Lower lobe of right lung (tissue), 2 donors: ENCODE measurements around the gene EPN2. TPM values are rescaled to one million over a fixed set of nuclear protein-coding genes. Genes with fewer than 3 reads are reported as not detected.

Experiments
- ATAC-seq, 2 donors: fragments of 200-7000 bp; cut with Tn5 transposase; one replicate each; pipeline ENCODE4 v1.9.1; 2020 to 2022; ENCODE audit warnings: mild to moderate bottlenecking in 2 of 2, moderate library complexity in 2 of 2
- DNase-seq: peaks from one replicate; pipeline ENCODE4 v3.0.0-alpha.2; 2020
- H3K27ac ChIP-seq: fragments of 200-600 bp; one replicate; pipeline ENCODE4 v1.8.0; 2022
- H3K27me3 ChIP-seq: fragments of 200-600 bp; one replicate; pipeline ENCODE4 v1.8.0; 2022; ENCODE audit warnings: low read depth
- H3K36me3 ChIP-seq: fragments of 200-600 bp; one replicate; pipeline ENCODE4 v1.8.0; 2022; ENCODE audit warnings: mild to moderate bottlenecking
- H3K4me1 ChIP-seq: fragments of 200-600 bp; one replicate; pipeline ENCODE4 v1.8.0; 2022
- H3K4me3 ChIP-seq: fragments of 200-600 bp; one replicate; pipeline ENCODE4 v1.8.0; 2022; ENCODE audit warnings: mild to moderate bottlenecking
- H3K9me3 ChIP-seq: fragments of 200-600 bp; one replicate; pipeline ENCODE4 v1.8.0; 2022
- CTCF ChIP-seq: fragments of 200-600 bp; IDR thresholded peaks from one replicate; pipeline ENCODE4 v1.8.0; 2022; ENCODE audit warnings: antibody characterized with exemption, mild to moderate bottlenecking
- intact Hi-C: fragments of 100-400 bp; cut with DNase I; formaldehyde crosslinking; loops from one replicate; pipeline ENCODE4 v1.11.0; 2022
- total RNA-seq: library from RNA; stranded (reverse); fragmentation: NEBNext Ultra II Directional; extraction: Animal tissue kit (Norgen Biotek cat#: 25700); gene quantifications from one replicate; pipeline ENCODE4 v1.2.1, GENCODE V29; 2021
- donor health status: DM: no; HTN: yes; CAD: no; lungs with severe emphysema.

Gene EPN2
- total RNA-seq, 1 donor from 2014 or later, result 66.2 TPM

DNA sequence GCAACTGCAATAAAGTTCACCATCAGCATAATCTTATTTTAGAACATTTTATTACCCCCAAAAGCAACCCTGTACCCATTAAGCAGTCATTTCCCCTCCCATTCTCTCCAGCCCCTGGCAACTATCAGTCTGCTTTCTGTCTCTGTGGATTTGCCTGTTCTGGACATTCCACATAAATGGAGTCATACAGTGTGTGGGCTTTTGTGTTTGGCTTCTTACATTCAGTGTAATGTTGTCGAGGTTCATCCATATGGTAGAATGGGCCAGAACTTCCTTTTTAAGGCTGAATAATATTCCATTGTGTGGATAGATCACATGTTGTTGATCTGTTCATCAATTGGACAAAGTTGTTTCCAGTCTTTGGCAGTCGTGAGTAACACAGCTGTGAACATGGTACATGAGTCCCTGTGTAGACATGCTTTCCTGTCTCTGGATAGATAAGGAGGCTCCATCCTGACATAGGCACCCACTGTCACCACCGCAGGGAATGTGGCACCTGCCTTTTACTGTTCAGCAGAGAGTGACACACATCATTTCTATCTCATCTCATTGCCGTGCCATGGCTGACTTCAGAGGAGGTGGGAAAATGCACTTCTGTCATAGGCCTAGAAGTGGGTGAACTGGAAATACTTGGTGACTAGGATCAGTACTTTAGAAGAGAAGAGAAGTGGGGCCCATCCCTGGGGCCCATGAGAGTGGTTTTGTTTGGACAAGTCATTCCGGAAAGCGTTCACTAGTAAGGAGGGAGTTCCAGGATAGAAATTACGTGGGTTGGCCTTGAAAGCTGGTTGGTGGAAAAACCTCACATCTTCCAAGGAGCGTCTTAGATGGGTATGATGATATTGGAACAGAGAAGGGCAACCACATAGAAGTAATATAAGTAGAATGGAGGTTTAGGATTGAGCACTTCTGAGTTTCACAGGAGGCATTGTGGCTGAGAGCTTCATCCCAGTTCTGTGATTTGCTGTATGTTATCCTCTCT, 25.8 kb downstream of the EPN2 start:
- intact Hi-C loops, result no loop called here
- H3K4me1 ChIP-seq, result peaks cover 72% of the 10 kb centered on the region
- no peaks in the 10 kb centered on the region for H3K9me3 ChIP-seq
- ATAC-seq (peak; percentile 88 to 92), DNase-seq (peak; percentile 59)
- no peak overlapping the region for H3K4me3 ChIP-seq
- H3K36me3 ChIP-seq, result no peaks in the 10 kb centered on the region
- H3K27me3 ChIP-seq, result no peaks in the 10 kb centered on the region
- H3K27ac ChIP-seq, result peak overlapping the region; percentile 73
- TF ChIP-seq CTCF, result no peak

GRCh38 chr17:19263641-19264051, 26.5 kb downstream of the EPN2 start:
- Histone ChIP-seq H3K36me3 (no peaks in the 10 kb centered on the region), H3K27me3 (no peaks in the 10 kb centered on the region), H3K9me3 (no peaks in the 10 kb centered on the region), H3K4me3 (no peak overlapping the region), H3K4me1 (peaks cover 79% of the 10 kb centered on the region), H3K27ac (peak overlapping the region; percentile 73)
- ATAC-seq, result peak; percentile 18 to 50
- intact Hi-C loops, result no loop called here
- DNase-seq, result no peak
- no peak for TF ChIP-seq CTCF

DNA sequence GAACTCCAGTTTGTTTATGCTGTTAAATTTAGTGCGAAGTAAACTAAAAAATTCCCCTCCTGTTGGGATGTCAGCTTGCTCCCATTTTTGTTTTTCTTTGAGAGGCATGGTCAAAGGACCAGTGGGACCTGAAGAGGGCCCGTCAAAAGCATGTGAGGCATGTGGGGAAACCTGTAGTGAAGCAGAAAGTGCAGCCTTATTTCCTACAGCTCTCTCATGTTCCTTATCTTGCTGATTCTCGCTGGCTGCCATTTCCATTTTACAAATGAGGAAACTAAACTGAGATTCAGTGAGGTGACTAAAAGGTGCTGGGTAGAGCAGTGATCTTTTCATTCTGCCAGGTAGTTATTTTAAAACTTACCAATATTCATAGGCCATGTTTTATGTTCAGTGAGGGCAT, 27.1 kb downstream of the EPN2 start:
- DNase-seq (no peak), ATAC-seq (peak in 1 of 2 donors; percentile 31)
- TF ChIP-seq CTCF, result no peak
- intact Hi-C loops, result no loop called here
- Histone ChIP-seq H3K27me3 (no peaks in the 10 kb centered on the region), H3K36me3 (no peaks in the 10 kb centered on the region), H3K9me3 (no peaks in the 10 kb centered on the region), H3K4me3 (no peak overlapping the region), H3K4me1 (peaks cover 85% of the 10 kb centered on the region), H3K27ac (peak overlapping the region; percentile 73)

DNA sequence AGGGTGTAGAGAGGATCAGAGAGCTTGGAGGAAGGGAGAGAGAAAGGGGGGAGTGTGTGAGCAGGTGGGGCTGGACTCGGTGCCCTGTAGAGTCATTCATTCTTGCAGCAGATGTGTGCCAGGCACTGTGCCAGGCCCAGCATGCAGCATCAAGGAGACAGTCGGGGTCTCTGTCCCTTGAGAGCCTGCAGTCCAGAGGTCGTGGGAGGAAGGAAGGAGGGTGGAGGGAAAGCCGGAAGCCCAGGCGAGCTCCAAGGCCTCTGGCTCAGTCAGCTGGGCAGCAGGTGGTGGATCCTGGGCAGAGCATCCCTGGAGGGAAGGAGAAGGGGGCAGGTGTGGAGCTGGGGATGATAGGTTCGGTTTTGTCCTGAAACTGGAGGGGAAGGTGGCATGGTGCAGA, 27.5 kb downstream of the EPN2 start:
- no peaks in the 10 kb centered on the region for H3K27me3 ChIP-seq
- H3K36me3 ChIP-seq, result no peaks in the 10 kb centered on the region
- intact Hi-C loops, result no loop called here
- no peak for TF ChIP-seq CTCF
- H3K4me3 ChIP-seq, result no peak overlapping the region
- no peak for DNase-seq
- peak overlapping the region; percentile 73 for H3K27ac ChIP-seq
- H3K9me3 ChIP-seq, result no peaks in the 10 kb centered on the region
- peaks cover 89% of the 10 kb centered on the region for H3K4me1 ChIP-seq
- ATAC-seq, result no peak

GRCh38 chr17:19265755-19266154, 28.6 kb downstream of the EPN2 start:
- Histone ChIP-seq H3K4me1 (peaks cover 91% of the 10 kb centered on the region), H3K36me3 (no peaks in the 10 kb centered on the region), H3K27me3 (no peaks in the 10 kb centered on the region), H3K4me3 (no peak overlapping the region), H3K27ac (peak overlapping the region; percentile 73), H3K9me3 (no peaks in the 10 kb centered on the region)
- TF ChIP-seq CTCF, result no peak
- intact Hi-C loops, result no loop called here
- ATAC-seq (no peak), DNase-seq (no peak)
